Brain microvascular endothelial cell (primary cell): ENCODE measurements around the gene RNF207.

Experiments
- DNase-seq: peaks from one replicate; pipeline ENCODE4 v3.0.0-alpha.2; 2020
- H3K27ac ChIP-seq: fragments of 250-450 bp; sonication (Bioruptor Pico); 2 replicates; pipeline ENCODE4 v1.5.1; 2020; ENCODE audit warnings: mild to moderate bottlenecking, moderate library complexity
- H3K27me3 ChIP-seq: fragments of 250-450 bp; sonication (Bioruptor Pico); replicated peaks from 2 replicates; pipeline ENCODE4 v1.5.1; 2020; ENCODE audit warnings: mild to moderate bottlenecking
- H3K36me3 ChIP-seq: fragments of 250-450 bp; sonication (Bioruptor Pico); replicated peaks from 2 replicates; pipeline ENCODE4 v1.5.1; 2020; ENCODE audit warnings: mild to moderate bottlenecking
- H3K4me3 ChIP-seq: 2 replicates; pipeline ENCODE4 v1.5.1; 2011; ENCODE audit warnings: low read depth, mild to moderate bottlenecking, control low read depth, low read length, moderate library complexity
- CTCF ChIP-seq: IDR thresholded peaks from 2 replicates; pipeline ENCODE4 v1.5.1; 2011; ENCODE audit warnings: low read depth, mild to moderate bottlenecking, moderate library complexity, low read length, control low read depth, inconsistent platforms; ENCODE audit errors: missing control alignments
- in situ Hi-C: cut with HindIII; loops from 2 replicates; pipeline ENCODE4 v1.10.0; 2017; ENCODE audit warnings: low sequenced_read_pairs, low pct_ligation_motif_present

RNF207 gene

GRCh38 chr1:6247651-6248050, 41.7 kb downstream of the RNF207 start:
- Histone ChIP-seq H3K4me3 (no peak overlapping the region), H3K27me3 (peaks cover 39% of the 10 kb centered on the region)
- no peak for TF ChIP-seq CTCF

GRCh38 chr1:6248161-6248776, 42.4 kb downstream of the RNF207 start:
- Histone ChIP-seq H3K27ac (no peak overlapping the region), H3K27me3 (peaks cover 33% of the 10 kb centered on the region), H3K4me3 (no peak overlapping the region), H3K36me3 (no peaks in the 10 kb centered on the region)
- no peak for TF ChIP-seq CTCF
- no peak for DNase-seq
- in situ Hi-C loops, result no loop called here

More at GRCh38 chr1:6247651-6248050, 41.7 kb downstream of the RNF207 start:
- Histone ChIP-seq H3K27ac (no peak overlapping the region), H3K36me3 (no peaks in the 10 kb centered on the region)
- no peak for DNase-seq
- in situ Hi-C loops, result no loop called here

GRCh38 chr1:6248932-6249738, 43.2 kb downstream of the RNF207 start:
- H3K36me3 ChIP-seq, result no peaks in the 10 kb centered on the region
- H3K27ac ChIP-seq, result no peak overlapping the region
- no peak for DNase-seq
- TF ChIP-seq CTCF, result no peak
- no peak overlapping the region for H3K4me3 ChIP-seq
- in situ Hi-C loops, result no loop called here
- H3K27me3 ChIP-seq, result peaks cover 26% of the 10 kb centered on the region

- no peak for DNase-seq
- no peak overlapping the region for H3K4me3 ChIP-seq
- in situ Hi-C loops, result no loop called here
- H3K36me3 ChIP-seq, result no peaks in the 10 kb centered on the region
- H3K27me3 ChIP-seq, result peaks cover 20% of the 10 kb centered on the region
- H3K27ac ChIP-seq, result no peak overlapping the region
- TF ChIP-seq CTCF, result no peak
Measured at GRCh38 chr1:6249739-6250689, 44.1 kb downstream of the RNF207 start.

- H3K36me3 ChIP-seq, result no peaks in the 10 kb centered on the region
- in situ Hi-C loops, result no loop called here
- peaks cover 20% of the 10 kb centered on the region for H3K27me3 ChIP-seq
- no peak for DNase-seq
- no peak for TF ChIP-seq CTCF
- H3K27ac ChIP-seq, result no peak overlapping the region
- no peak overlapping the region for H3K4me3 ChIP-seq
Measured at GRCh38 chr1:6251233-6251632, 45.3 kb downstream of the RNF207 start.
